HFFc6 (cell line): ENCODE data around the gene F5. TPM values are rescaled to one million over a fixed set of nuclear protein-coding genes. Genes with fewer than 3 reads are reported as not detected.
"Not testable (repeated sequence)": the region's sequence is repeated elsewhere in the genome, so short reads cannot be mapped to it uniquely, and the experiment has no call there.

Source experiments
- DNase-seq: peaks from one replicate; pipeline ENCODE4 v3.0.0-alpha.2; 2018
- H3K27ac Mint-ChIP-seq: 2 replicates; pipeline ENCODE4 v1.8.0; 2020; ENCODE audit warnings: mild to moderate bottlenecking, mixed read lengths
- H3K27me3 Mint-ChIP-seq: 2 replicates; pipeline ENCODE4 v1.8.0; 2021; ENCODE audit warnings: mild to moderate bottlenecking, moderate library complexity, mixed read lengths; ENCODE audit not compliant: insufficient read depth
- H3K36me3 Mint-ChIP-seq: 2 replicates; pipeline ENCODE4 v1.8.0; 2021; ENCODE audit warnings: low read depth, mixed read lengths
- H3K4me1 Mint-ChIP-seq: 2 replicates; pipeline ENCODE4 v1.8.0; 2020; ENCODE audit warnings: low read depth, mixed read lengths
- H3K4me3 Mint-ChIP-seq: 2 replicates; pipeline ENCODE4 v1.8.0; 2020; ENCODE audit warnings: mild to moderate bottlenecking, moderate library complexity, mixed read lengths
- H3K9me3 Mint-ChIP-seq: 2 replicates; pipeline ENCODE4 v1.8.0; 2020; ENCODE audit warnings: mild to moderate bottlenecking, mixed read lengths
- CTCF ChIP-seq: fragments of 200-600 bp; sonication (generic); IDR thresholded peaks from 2 replicates; pipeline ENCODE4 v1.5.0; 2021; ENCODE audit warnings: antibody characterized with exemption, mild to moderate bottlenecking
- total RNA-seq, 6 experiments: library from RNA; stranded (reverse); fragmentation: NEBNext Ultra II Directional; extraction: Animal tissue kit (Norgen Biotek cat#: 25700); gene quantifications; 2 replicates in 1 of 6; 3 replicates in 5 of 6; pipeline ENCODE4 v1.2.3, GENCODE V29; 2021

F5 gene
- total RNA-seq, 6 experiments from 2014 or later: not detected

DNA sequence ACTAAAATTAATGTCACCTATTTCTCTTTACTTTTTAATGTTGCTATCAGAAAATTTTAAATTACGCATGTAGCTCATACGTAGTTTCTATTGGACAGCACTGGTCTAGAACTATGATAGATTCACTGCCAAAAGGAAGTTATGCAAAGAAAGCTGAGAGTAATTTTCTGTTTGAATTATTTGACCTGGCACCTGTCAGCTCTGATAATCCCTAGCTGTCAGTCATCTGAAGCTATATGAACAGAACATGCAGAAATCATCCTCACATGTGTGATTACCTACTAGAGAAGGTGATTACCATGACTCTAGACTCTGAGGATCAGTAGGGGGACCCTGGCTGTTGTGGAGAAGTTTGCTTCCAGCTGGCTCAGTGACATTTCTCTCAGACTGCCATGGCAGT is 40.8 kb downstream of the F5 start:
- no peak overlapping the region for H3K27ac Mint-ChIP-seq
- no peak for TF ChIP-seq CTCF
- no peak for DNase-seq
- peaks cover 6% of the 10 kb centered on the region for H3K27me3 Mint-ChIP-seq
- H3K36me3 Mint-ChIP-seq: no peaks in the 10 kb centered on the region
- H3K4me1 Mint-ChIP-seq: peaks cover 9% of the 10 kb centered on the region
- H3K9me3 Mint-ChIP-seq: no peaks in the 10 kb centered on the region
- H3K4me3 Mint-ChIP-seq: no peak overlapping the region

GRCh38 chr1:169538998-169539871 is 47.0 kb downstream of the F5 start:
- no peak overlapping the region for H3K27ac Mint-ChIP-seq

GRCh38 chr1:169534653-169535052 is 51.6 kb downstream of the F5 start:
- TF ChIP-seq CTCF: no peak
- H3K27ac Mint-ChIP-seq: no peak overlapping the region
- no peak overlapping the region for H3K4me3 Mint-ChIP-seq
- no peak for DNase-seq
- H3K36me3 Mint-ChIP-seq: no peaks in the 10 kb centered on the region
- H3K9me3 Mint-ChIP-seq: no peaks in the 10 kb centered on the region
- peaks cover 5% of the 10 kb centered on the region; the same call in 1 of the 2 replicates for H3K4me1 Mint-ChIP-seq
- H3K27me3 Mint-ChIP-seq: peaks cover 5% of the 10 kb centered on the region; the same call in 1 of the 2 replicates

More at GRCh38 chr1:169538998-169539871, 47.0 kb downstream of the F5 start:
- no peak for TF ChIP-seq CTCF
- Mint-ChIP-seq H3K36me3 (no peaks in the 10 kb centered on the region), H3K4me3 (no peak overlapping the region), H3K27me3 (peaks cover 8% of the 10 kb centered on the region), H3K4me1 (peaks cover 5% of the 10 kb centered on the region; the same call in 1 of the 2 replicates), H3K9me3 (no peaks in the 10 kb centered on the region)
- peak; percentile 34 for DNase-seq

- H3K9me3 Mint-ChIP-seq, H3K4me1 Mint-ChIP-seq, H3K27me3 Mint-ChIP-seq, H3K36me3 Mint-ChIP-seq, H3K27ac Mint-ChIP-seq, H3K4me3 Mint-ChIP-seq, DNase-seq: not testable (repeated sequence)
These were observed 52.6 kb downstream of the F5 start for GRCh38 chr1:169533528-169534190.

DNA sequence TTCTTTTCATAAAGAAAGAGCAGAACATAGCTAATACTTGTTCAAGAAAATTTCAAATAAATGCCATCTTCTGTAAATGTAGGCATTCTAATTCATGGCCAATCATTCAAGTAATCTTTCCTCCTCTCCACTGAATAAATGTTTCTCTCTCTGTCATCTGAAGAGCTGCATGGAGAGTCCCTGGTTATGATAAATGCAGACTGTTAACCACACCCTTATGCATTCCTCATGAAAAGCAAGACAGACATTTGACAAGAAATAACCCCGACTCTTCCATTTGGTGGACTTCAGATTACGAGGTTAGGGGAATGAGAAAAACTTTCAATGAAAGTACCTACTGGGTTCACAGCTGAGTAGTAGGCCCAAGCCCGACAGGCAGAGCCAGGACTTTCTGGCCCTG is 55.8 kb downstream of the F5 start:
- TF ChIP-seq CTCF: no peak
- Mint-ChIP-seq H3K9me3 (no peaks in the 10 kb centered on the region), H3K4me1 (no peaks in the 10 kb centered on the region), H3K4me3 (no peak overlapping the region), H3K36me3 (no peaks in the 10 kb centered on the region), H3K27me3 (peaks cover 5% of the 10 kb centered on the region), H3K27ac (no peak overlapping the region)
- DNase-seq: no peak

DNA sequence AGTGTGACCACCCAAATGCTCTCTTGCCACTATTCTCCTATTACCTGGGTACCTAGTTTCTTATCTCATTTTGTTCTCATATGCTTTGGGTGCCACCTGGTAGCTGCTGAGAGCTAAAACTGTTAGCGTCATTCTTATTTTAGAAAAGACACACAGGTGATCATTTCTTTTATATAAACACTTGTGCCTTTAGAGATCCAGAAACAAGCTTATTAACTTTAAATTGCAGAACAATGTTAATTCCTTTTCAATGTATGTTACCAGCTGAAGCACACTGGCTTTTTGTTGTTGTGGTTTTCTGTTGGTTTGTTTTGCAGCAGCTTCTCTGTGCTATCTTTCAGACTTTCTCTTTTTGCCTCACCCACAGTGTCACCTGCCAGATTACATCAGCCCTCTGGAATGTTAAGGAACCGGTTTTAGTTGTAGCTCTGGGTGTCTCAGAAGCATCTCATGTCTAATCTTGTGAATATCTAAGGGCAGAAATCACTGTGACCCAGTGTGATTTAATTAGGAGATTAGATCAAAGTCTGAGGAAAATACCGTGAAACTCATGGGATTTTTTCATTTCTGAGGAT is 57.1 kb downstream of the F5 start:
- H3K4me1 Mint-ChIP-seq: no peaks in the 10 kb centered on the region
- no peaks in the 10 kb centered on the region for H3K9me3 Mint-ChIP-seq
- DNase-seq: no peak
- H3K27ac Mint-ChIP-seq: no peak overlapping the region
- no peak overlapping the region for H3K4me3 Mint-ChIP-seq
- H3K36me3 Mint-ChIP-seq: no peaks in the 10 kb centered on the region
- peaks cover 2% of the 10 kb centered on the region for H3K27me3 Mint-ChIP-seq
- TF ChIP-seq CTCF: no peak
